HG03159 (cell line): Measurements from ENCODE around the gene RIMS3.
"Not testable (repeated sequence)": the region's sequence is repeated elsewhere in the genome, so short reads cannot be mapped to it uniquely, and the experiment has no call there.

ENCODE experiments used
- ATAC-seq: cut with Tn5 transposase; IDR thresholded peaks from one replicate; pipeline ENCODE4 v1.9.1; 2021; ENCODE audit warnings: mild to moderate bottlenecking, moderate library complexity; ENCODE audit not compliant: unreplicated experiment

Gene RIMS3

GRCh38 chr1:40633523-40633922 lies 32.0 kb downstream of the RIMS3 start:
- ATAC-seq, result no peak

- no peak for ATAC-seq
These were observed 34.8 kb downstream of the RIMS3 start for GRCh38 chr1:40630488-40631223.

GRCh38 chr1:40629546-40629945 lies 35.9 kb downstream of the RIMS3 start:
- not testable (repeated sequence) for ATAC-seq

GRCh38 chr1:40628903-40629292 lies 36.6 kb downstream of the RIMS3 start:
- no peak for ATAC-seq

GRCh38 chr1:40627987-40628902 lies 37.2 kb downstream of the RIMS3 start:
- peak; percentile 78 for ATAC-seq

- no peak for ATAC-seq
These were observed 39.1 kb downstream of the RIMS3 start for GRCh38 chr1:40626383-40626770.

- no peak for ATAC-seq
These were observed 39.8 kb downstream of the RIMS3 start for GRCh38 chr1:40625476-40626382.

- no peak for ATAC-seq
These were observed 40.4 kb downstream of the RIMS3 start for GRCh38 chr1:40625076-40625475.

- ATAC-seq, result no peak
These were observed 42.4 kb downstream of the RIMS3 start for GRCh38 chr1:40622936-40623629.

GRCh38 chr1:40621821-40622450 lies 43.5 kb downstream of the RIMS3 start:
- no peak for ATAC-seq

- no peak for ATAC-seq
These were observed 44.8 kb downstream of the RIMS3 start for GRCh38 chr1:40620586-40621210.

- ATAC-seq, result no peak
These were observed 45.3 kb downstream of the RIMS3 start for GRCh38 chr1:40620150-40620549.

- no peak for ATAC-seq
These were observed 47.4 kb downstream of the RIMS3 start for GRCh38 chr1:40618108-40618507.

- ATAC-seq, result no peak
These were observed 53.1 kb downstream of the RIMS3 start for GRCh38 chr1:40612345-40612831.

- no peak for ATAC-seq
These were observed 55.3 kb downstream of the RIMS3 start for GRCh38 chr1:40610156-40610555.

- ATAC-seq, result no peak
These were observed 57.6 kb downstream of the RIMS3 start for GRCh38 chr1:40607921-40608320.

GRCh38 chr1:40606978-40607377 lies 58.5 kb downstream of the RIMS3 start:
- ATAC-seq, result no peak

GRCh38 chr1:40606194-40606593 lies 59.3 kb downstream of the RIMS3 start:
- no peak for ATAC-seq

- no peak for ATAC-seq
These were observed 65.6 kb downstream of the RIMS3 start for GRCh38 chr1:40599926-40600325.
